ENCODE measurements around the gene PLEKHA5. TPM values are rescaled to one million over a fixed set of nuclear protein-coding genes. Genes with fewer than 3 reads are reported as not detected.
A peak's percentile ranks its signal among the peaks of the same experiment; 100 is the strongest.

PLEKHA5 gene
- polyA plus RNA-seq, 12 donors = 16.6 to 59.7 (median 19.0) TPM; not detected in 1

DNA sequence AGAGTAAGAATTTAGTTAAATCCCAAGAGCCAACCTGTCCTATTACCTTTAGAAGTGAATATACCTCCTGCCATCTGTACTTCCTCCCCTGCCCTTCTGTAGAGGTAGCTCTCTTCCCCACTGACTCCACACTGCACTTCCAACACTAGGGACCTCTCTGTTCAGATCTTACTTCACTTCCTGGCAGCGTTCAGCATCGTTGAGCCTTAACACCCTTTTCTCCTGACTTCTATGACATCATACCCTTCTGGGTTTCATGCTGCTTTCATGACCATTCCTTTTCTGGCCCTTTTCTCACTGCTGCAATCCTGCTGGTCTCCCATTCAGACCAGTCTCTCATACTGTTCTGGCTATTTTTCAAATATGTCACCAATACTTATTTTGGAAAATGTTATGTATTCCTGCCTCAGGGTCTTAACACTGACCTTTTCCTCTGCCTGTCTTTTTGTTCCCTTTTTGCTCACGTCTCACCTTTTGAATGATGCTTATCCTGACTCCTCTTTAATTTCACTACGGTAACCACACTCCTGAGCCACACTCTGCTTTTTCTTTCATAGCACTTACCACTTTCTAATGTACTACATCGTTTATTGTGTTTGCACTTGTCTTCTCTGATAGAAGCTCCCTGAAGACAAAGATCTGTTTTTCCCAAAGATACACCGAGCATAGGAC lies 67.6 kb downstream of the PLEKHA5 start:
- no peak for DNase-seq

DNA sequence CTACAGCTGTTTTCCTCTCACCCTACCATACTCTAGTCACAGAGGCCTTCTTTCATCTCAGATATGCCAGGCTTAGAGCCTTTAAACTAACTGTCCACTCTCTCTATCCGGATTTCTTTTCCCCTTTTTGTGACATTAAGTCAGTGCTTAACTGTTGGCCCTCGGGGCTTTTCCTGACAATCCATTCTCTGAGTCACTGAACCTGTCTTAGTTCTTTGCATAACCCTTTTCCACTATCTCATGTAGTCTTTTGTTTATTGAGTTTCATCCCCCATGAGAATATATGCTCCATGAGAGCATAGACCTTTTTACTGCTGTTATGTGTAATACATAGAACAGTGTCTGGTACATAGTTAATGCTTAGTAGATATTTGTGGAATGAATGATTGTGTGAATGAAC lies 68.7 kb downstream of the PLEKHA5 start:
- no peak for DNase-seq

DNA sequence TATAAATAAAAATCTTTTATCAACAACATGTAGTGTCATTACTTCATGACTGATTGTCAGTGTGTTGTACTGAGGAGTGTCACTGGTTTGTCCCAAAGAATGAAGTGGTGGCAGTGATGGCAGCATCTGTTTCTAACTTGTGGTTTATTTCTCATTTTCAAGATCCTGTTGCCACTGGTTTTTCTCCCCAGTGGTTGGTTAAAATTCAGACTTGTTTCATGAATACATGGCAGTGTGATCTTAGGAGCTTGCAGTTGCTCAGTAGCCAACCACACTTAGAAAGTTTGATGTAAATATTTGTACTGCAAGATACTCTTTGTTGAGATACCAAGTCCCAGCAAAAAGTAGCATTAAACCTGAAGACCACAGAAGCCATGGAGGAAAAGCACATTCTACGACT lies 69.8 kb downstream of the PLEKHA5 start:
- DNase-seq = no peak

DNA sequence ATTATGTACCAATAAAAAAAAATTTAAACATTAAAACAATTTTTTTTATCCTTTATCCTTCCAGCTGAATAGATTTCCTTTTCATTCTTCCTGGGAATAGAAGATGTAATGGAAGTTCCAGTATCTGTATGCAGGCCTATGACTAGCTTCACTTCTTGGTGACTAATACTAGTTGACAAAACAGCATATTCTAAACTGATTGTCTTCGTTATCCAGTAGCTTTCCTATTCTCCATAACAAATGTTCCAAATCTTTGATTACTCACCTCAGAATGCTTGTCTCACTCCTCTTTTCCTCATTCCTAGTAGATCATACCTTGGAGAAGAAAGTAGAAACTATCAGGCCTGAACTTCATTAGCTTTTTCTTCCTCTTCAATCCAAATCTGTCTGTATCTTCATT lies 70.7 kb downstream of the PLEKHA5 start:
- DNase-seq = no peak

DNA sequence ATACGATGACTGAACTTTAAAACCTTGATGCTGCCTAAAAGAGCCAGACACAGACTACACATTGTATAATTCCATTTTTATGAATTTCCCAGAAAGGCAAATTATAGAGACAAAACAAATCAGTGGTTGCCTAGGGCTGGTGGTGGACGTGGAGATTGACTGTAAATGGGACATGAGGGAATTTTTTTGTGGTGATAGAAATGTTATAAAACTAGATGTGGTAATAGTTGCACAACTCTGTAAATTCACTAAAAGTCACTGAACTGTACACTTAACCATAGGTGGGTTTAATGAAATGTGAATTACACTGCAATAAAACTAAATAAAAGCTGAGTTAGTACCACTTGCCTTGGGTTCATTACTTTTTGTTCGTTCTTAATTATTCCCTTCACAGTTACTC lies 72.1 kb downstream of the PLEKHA5 start:
- no peak for DNase-seq

DNA sequence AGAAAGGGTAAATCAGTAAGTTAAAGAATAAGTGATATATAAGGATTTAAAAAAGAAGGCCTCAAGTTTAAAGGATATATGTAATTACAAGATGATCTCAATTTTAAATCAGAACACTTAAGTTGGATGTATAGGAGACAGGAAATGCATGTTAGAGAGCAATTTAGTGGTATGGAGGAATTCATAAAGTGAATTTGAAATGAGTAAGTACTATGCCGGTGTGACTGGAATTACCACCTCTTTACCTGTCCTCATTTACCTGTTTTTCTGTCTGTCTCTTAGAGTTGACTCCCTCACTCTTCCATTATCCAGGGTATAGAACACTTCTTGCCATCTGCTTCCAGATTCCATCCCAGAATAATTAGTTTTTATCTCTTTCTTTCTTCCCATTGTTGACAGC lies 73.5 kb downstream of the PLEKHA5 start:
- no peak for DNase-seq

DNA sequence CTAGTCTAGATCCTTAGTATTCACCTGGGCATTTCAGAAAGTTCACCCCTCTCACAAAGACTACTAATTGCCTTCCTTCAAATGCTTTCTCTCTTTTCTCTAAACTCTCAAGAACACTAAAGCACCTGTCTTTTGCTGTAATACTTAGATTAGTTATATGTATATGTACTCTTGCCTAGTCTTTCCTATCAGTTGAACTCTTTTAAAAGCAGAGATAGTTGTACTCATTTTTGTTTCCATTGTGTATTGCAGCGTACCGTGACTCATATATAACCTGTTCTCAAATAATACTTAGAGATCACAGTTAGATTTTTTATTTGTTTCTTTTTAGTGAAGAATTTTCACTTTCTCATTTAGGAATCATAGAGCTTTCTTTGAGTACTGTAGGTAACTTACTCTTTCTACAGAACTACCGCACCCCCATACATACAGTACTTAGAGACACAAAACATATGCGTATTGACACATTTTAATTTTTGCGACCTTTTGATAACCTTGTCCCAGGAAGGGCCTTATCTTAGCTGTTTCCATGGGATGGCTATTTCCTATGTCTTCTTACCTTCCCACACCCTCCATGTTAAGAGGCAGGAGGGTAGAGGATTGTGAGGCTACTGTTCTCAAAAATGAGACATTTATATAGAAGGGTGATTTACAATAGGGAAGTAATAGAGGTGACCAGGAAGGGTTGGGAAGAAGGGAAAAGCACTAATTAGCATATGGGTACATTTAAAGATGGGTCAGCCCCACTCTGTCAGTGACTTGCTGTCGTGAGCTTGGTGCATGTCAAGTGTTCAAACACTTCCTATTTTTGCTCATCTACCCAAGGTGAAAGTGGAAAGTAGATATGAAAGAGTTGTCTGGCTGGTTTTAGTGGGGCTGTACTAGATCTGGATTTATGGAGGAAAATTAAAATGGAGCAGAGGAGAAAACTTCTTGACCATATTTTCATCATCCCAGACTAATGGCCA lies 74.3 kb downstream of the PLEKHA5 start:
- no peak for DNase-seq

DNA sequence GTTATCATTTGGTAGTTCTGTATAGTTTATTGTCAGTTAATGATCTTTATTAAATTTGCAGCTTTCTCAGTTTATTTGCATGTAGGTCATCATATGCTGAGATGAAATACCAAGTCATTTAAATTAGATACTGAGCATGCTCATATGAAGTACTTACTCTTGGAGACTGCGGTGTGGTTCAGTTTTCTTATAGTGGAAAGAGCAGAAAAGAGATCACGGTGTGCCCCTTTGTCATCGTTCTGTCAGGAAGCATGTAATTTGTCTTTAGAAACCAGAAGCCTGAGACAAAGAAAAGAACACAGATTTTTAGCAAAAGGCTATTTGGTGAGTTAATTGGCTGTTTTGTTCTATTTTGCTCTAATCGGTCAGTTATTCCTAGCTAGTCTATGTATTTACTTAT lies 75.6 kb downstream of the PLEKHA5 start:
- no peak for DNase-seq

DNA sequence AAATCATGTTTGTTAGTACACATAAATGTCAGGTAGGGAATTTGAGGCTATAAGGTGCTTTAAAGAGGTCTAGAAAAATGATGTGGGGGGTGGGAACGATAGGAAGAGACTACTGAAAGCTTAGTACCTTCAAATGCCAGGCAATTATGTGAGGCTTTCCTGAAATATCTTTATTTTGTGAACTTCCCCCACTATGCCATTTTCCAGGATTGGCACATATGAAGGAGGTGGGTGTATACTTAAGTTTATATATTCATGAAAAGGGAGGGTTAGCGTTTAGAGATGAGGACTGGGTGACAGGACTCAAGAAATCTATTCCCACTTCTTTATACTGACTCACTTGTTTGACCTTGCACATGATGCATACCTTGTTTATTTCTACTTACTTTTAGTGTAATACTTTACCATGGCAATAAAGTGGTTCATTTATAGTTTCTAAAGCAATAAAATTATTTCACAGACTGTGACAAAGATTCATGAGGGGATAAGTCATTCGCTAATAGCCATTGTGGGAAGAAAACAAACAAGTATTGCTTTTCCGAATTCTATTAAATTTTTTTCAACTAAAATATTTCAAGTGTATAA lies 77.1 kb downstream of the PLEKHA5 start:
- DNase-seq = no peak

DNA sequence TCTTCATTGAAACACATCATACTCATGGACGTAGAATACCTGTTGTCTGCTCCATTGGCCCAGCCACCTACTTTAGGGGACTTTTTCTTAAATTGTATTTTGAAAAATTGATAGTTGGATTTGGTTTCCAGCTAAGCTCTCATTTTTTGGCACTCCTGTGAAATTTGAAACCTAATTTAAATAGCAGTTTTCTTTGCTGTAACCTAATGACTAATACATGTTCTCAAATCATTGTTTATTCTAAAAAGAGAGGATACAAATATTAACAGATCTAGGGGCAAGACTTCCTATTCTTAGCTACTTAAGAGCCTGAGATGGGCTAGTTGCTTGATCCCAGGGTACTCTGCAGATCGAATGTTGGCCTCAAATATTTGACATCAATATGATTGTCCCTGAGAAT lies 78.9 kb downstream of the PLEKHA5 start:
- no peak for DNase-seq

DNA sequence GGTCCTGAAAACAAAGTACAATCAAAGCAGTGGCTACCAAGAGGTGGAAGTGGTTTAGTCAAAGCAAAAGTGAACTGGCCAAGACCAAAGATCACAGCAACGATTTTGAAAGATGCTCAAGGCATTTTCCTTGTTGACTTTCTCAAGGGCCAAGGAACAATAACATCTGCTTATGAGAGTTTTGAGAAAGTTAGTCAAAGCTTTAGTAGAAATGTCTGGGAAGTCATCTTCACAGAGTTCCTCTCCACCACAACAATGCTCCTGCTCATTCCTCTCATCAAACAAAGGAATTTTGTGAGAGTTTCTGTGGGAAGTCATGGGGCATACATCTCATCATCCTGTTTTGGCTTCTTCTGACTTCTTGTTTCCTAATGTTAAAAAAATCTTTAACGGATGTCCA lies 80.1 kb downstream of the PLEKHA5 start:
- DNase-seq = no peak

DNA sequence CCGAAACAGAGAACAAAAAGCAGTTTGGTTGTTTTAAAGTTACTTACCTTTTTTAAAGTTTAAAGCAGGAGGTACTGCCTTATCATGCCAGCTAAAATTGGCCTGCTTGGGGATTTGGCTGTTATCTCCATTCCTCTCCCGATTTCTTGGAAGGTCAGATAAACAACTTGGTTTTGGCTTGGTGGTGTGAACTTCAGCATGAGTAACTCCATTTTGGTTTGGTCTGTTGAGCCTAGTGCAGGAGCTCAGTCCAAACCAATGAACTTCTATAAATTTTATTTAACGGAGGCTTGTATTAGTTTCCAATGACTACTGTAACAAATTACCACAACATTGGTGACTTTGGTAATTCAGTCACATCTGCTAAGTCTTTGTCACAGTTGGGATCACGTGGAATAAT lies 82.3 kb downstream of the PLEKHA5 start:
- no peak for DNase-seq

DNA sequence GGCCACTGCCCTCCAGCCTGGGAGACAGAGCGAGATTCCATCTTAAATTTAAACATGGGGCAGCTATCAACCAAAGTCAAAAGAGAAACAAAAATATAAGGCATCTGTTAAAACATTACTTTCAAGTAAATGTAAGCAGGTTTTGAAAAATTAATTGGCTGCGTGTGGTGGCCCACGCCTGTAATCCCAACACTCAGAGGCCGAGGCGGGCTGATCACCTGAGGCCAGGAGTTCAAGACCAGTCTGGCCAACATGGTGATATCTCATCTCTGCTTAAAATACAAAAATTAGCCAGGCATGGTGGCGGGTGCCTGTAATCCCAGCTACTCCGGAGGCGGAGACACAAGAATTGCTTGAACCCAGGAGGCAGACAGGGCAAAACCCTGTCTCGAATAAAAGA lies 82.7 kb downstream of the PLEKHA5 start:
- DNase-seq = no peak

DNA sequence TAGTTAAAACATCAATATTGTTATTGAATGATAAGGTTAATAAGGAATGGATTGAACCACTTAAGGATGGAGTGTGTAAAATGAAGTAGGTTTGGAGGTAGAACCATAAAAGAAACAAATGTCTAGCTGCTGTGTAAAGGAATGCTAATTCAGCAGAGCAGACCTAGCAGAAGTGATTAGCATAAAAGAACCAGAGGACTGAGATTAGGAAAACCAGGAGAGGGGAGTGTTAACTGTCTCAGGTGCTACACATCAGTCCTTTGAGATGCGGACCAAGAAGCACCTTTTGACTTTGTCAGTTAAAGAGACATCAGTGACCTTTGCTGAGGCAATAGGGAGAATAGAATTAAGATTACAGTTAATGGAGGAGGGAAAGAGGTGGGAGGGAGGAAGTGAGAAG lies 84.5 kb downstream of the PLEKHA5 start:
- DNase-seq = no peak

DNA sequence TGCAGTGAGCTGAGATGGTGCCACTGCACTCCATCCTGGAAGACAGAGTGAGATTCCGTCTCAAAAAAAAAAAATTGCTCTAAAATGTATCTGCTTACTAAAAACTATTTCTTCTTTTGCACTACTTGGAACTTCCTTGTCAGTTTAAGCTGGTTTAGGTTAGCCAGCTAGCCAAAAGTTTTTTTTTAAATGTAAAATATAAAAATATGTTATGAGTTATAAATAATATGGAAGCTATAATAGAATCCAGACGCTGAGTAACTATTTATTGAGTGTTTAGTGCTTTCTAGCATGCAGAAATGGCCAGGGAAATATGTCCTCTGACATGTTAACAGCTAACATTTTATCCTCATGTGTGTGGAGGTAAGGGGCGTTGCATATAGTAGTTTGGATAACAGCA lies 85.6 kb downstream of the PLEKHA5 start:
- no peak for DNase-seq

DNA sequence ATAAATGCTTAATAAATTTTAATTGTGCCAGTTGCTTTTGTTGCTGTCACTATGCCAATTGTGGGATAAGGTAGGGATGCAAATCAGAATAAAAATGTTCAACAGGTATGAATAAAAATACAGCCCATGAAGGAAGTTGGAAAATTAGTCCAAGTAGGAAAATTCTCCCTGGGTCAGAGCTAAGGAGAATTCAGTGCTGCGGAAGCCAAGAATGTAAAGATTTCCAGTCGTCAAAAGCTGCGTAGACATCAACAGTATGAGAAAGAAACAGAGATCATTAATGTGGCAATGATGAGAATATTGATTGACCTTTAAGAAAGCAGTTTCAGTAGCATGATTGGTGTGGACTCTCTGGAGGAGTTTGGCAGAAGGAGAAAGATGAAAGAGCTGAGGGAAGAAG lies 87.9 kb downstream of the PLEKHA5 start:
- no peak for DNase-seq

DNA sequence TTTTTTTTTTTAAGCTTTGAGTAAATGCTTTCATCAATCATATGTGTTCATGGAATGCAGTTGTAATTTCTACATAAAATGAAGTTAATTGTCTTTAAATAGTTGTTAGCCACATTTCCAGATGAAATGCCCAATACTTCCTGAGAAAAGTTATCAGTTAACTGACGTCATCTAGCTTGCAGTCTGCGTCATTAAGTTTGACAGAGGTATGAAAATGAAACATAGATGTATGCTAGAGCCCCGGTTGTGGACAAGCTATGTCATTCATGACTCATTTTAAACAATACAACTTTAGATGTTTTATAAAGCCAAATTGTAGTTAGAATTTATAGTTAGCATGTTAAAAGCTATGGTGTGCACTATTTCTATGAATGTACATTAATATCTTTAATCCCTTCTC lies 90.7 kb downstream of the PLEKHA5 start:
- DNase-seq = no peak

DNA sequence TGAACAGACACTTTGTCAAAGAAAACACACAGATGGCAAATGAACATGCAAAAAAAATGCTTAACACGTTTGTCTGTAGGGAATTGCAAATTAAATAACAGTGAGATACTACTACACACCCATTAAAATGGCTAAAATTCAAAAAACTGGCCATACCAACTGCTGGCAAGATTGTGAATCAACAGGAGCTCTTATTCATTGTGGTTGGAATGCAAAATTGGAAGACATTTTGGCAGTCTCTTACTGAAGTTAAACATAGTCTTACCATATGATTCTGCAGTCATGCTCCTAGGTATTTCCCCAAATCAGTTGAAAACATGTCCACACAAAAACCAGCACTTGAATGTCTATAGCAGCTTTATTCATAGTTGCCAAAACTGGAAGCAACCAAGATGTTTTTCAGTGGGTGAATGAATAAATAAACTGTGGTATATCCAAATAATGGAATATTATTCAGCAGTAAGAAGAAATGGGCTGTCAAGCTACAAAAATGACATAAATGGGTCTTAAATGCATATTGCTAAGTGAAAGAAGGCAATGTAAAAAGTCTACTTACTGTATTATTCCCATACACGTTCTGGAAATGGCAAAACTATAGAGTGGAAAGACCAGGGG lies 91.4 kb downstream of the PLEKHA5 start:
- no peak for DNase-seq

DNA sequence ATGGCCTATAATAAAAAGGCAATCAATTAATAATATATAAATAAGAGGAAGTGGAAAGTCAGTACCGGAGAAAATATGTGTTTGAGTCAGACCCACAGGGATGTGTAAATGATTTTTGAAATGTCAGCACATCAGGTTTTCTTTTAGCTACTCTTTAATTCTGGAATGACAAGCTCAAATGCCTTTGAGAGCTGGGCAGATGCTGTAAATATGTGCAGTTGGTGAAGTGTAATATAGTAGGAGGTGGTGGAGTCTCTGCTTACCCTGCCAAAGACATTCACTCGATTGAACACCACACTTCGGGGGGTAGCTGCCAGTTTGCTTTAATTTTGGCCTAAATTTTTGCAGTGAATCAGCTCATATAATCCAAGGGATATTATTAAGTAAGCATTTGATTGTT lies 93.0 kb downstream of the PLEKHA5 start:
- DNase-seq = no peak

DNA sequence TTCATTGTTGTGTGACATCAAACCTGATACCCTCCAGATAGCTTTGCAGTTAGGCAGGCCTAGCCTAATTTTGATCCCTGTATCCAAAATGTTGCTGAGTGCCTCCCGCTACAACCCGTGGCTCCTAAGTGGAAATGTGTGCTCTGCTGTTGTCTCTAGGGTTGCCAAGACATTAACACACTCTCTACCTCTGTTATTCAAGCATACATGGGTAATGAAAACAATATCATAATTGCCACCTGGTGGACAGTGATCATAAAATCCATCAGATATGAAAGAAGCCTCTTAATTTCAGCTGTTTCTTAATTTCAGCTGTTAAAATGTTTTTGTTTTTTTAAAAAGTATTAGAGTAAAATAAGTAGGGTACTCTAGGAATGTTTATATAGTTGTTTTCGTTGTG lies 93.5 kb downstream of the PLEKHA5 start:
- no peak for DNase-seq

DNA sequence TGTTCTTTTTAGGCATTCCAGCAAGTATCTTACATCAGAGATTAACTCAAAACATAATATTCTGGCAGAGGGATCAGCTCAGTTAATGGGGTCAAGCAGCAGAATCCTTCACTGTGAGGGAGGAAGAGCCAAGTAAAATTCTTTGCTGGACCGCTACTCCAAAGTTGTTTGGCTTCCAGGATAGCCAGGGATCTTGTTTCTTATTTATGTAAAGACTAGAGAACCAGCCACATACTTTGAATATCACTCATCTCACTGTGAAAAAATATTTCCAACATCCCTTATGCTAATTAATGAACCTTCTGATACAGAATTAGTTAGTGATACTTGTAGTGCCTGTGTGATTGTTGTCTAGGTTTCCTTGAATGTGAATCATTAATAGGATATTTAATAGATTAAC lies 94.2 kb downstream of the PLEKHA5 start:
- peak; percentile 45 for DNase-seq

DNA sequence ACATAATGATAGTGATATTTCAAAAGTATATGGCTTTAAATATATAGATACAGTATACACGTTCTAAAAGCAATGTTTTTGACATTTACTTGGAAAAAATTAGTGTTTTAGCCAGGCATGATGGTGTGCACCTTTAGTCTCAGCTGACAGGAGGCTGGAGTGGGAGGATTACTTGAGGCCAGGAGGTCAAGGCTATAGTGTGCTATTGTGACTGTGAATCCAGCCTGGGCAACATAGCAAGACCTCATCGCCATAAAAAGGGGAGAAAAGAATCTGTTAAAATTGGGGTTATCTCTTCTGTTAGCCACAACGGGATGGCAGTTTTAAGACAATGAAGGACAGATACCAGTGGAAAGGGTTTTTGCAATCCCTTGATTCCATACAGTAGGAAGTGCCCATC lies 95.2 kb downstream of the PLEKHA5 start:
- DNase-seq = no peak

All from muscle of arm (tissue), 12 donors.